GM12872 (cell line): ENCODE data around the gene ITPA.

Source experiments
- TF ChIP-seq, protein P1 (sequence below): IDR thresholded peaks from 3 replicates; pipeline ENCODE4 v1.5.1; 2011; ENCODE audit warnings: low read depth, mild to moderate bottlenecking, low read length, moderate library complexity; ENCODE audit not compliant: insufficient read depth

ITPA gene

GRCh38 chr20:3238616-3239025 is 29.3 kb downstream of the ITPA start:
- TF ChIP-seq, protein P1, sequence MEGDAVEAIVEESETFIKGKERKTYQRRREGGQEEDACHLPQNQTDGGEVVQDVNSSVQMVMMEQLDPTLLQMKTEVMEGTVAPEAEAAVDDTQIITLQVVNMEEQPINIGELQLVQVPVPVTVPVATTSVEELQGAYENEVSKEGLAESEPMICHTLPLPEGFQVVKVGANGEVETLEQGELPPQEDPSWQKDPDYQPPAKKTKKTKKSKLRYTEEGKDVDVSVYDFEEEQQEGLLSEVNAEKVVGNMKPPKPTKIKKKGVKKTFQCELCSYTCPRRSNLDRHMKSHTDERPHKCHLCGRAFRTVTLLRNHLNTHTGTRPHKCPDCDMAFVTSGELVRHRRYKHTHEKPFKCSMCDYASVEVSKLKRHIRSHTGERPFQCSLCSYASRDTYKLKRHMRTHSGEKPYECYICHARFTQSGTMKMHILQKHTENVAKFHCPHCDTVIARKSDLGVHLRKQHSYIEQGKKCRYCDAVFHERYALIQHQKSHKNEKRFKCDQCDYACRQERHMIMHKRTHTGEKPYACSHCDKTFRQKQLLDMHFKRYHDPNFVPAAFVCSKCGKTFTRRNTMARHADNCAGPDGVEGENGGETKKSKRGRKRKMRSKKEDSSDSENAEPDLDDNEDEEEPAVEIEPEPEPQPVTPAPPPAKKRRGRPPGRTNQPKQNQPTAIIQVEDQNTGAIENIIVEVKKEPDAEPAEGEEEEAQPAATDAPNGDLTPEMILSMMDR = no peak

GRCh38 chr20:3239026-3239866 is 29.9 kb downstream of the ITPA start, which contains the start of gene SLC4A11:
Gene SLC4A11 (minus strand): TSS chr20:3239190. CDS start chr20:3239137, 53 bp downstream.
- TF ChIP-seq, protein P1 = no peak

DNA sequence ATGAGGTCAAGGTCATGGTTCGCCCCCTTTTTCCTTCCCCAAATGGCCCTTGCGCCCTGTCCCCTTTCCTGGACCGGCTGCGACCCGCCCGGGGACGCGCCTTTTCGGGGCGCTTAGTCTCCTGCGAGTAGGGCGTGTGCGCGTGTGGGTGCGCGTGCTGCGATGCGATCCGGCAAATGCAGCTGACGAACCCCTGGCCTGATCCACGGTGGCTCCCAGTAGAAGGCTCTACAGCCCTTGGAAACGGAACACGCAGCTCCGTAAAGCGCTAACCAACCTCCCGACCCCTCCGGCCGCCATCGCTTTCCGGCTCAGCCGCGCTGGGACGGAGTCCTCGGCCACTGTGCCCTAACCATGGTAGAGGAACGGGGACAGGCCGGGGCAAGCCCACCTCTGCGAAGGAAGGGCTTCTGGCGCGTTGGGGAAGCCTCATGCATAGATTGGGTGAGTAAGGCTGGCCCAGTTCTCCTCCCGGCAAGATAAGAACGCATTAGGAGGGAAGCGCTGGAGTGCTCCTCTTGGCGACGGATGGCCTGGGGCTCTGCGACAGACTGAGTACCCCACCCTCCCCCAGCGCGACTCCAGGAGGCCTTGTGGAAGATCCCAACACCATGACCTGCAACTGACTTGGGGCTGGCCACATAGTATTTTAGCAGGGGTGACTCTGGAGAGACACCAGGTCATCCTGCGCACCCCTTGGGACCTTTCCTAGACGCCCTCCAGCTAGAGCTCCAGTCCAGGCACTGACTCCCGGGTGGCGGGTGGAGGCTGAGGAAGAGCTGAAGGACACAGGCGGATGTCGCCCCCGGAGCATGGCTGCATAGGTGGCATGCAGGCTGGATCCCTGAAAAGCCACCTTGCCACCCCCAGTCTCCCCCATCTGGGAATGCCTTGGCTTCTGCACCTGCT is 30.8 kb downstream of the ITPA start:
- TF ChIP-seq, protein P1 = no peak

DNA sequence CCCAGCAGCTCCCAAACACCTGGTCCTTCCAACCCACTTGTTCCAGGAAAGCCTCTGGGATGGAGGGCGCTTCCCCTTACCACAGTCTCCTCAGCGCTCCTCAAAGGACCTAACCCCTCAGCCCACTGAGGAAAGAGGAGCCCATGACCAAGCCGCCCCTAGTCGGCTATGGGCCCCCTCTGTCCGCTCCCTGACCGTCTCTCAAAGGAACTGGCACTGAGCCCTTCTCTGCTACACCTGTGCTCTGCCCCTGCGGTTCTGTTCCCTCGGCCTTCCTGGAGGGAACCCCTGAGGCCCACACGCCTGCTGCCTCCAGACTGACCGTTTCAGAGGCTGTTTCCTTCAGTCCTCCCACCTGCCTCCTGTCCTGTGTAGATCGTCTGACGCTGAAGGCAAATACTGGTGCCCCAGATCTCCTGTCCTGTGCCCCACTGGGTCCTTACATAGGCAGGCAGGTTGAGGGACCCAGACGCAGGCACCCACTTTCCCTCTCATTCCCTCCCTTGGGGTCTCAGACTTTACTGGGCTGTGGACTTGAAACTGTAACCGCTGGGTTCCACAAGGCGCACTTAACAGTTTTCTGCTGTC is 31.6 kb downstream of the ITPA start:
- TF ChIP-seq, protein P1 = no peak

DNA sequence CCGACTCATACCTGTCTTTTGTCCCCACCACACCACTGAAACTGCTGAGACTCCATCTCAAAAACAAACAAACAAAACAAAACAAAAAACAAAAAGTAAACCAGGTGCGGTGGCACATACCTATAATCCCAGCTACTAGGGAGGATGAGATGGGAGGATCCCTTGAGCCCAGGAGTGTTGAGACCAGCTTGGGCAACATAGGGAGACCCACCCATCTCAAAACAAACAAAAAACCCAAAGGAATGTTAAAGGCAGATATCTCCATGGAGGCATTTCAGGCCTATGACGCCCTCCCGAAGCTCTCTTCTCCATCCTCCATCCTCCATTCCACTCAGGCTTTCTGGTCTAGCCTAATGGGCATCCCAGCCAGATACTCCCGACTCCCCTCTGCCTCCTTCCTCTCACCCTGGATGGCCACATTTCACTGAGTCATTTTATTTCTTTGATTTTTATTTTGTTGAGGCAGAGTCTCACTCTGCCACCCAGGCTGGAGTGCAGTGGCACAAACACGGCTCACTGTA is 32.9 kb downstream of the ITPA start:
- TF ChIP-seq, protein P1 = no peak

- TF ChIP-seq, protein P1 = no peak
Observed at GRCh38 chr20:3243718-3244358, 34.5 kb downstream of the ITPA start.
